Measurements from ENCODE around the gene GALNT2. TPM values are rescaled to one million over a fixed set of nuclear protein-coding genes. Genes with fewer than 3 reads are reported as not detected.

GALNT2 gene
- total and polyA plus RNA-seq, 9 of the 15 experiments (the other 6 are each of a cell fraction or from before 2014, with no cell fraction given), result 1.6 to 106 (median 51.9) TPM

GRCh38 chr1:230030122-230030821, 36.8 kb upstream of the GALNT2 start (continued):
- TF ChIP-seq REST (IDR thresholded peaks at IDR 0.05; ENCODE audit: borderline replicate concordance), result no peak
- TF ChIP-seq REST (CRISPR knock-in tag; IDR thresholded peaks at IDR 0.05; ENCODE audit: low read depth), result no peak
- TF ChIP-seq RBM22 (IDR thresholded peaks at IDR 0.05; ENCODE audit: low read depth, low read length, poor library complexity, severe bottlenecking), result no peak
- no peak for TF ChIP-seq IRF1 (CRISPR knock-in tag; IDR thresholded peaks at IDR 0.05; ENCODE audit: borderline replicate concordance)
- no peak for TF ChIP-seq ZBTB33 (CRISPR knock-in tag; IDR thresholded peaks at IDR 0.05)
- no peak for TF ChIP-seq HSF4 (CRISPR knock-in tag; IDR thresholded peaks at IDR 0.05; ENCODE audit: borderline replicate concordance)
- TF ChIP-seq ZBED1 (IDR thresholded peaks at IDR 0.05), result no peak
- TF ChIP-seq TBL1XR1 (IDR thresholded peaks at IDR 0.05; ENCODE audit: low read length in 2 of 2), result no peak
- no peak for TF ChIP-seq XRCC5 (IDR thresholded peaks at IDR 0.05; ENCODE audit: low read depth, low read length)
- no peak for TF ChIP-seq NUFIP1 (IDR thresholded peaks at IDR 0.05; ENCODE audit: partially characterized antibody)
- no peak for TF ChIP-seq NR0B1 (IDR thresholded peaks at IDR 0.05; ENCODE audit: partially characterized antibody)
- TF ChIP-seq CREB3 (tag; conservative IDR thresholded peaks at IDR 0.05; ENCODE audit: low read depth), result peak; percentile 88
- TF ChIP-seq ZNF551 (CRISPR knock-in tag; IDR thresholded peaks at IDR 0.05), result no peak
- TF ChIP-seq ZNF830 (CRISPR knock-in tag; IDR thresholded peaks at IDR 0.05), result no peak

Data from K562 (cell line).